Brain microvascular endothelial cell (primary cell): ENCODE data around the gene DGKQ.

Experiments used
- DNase-seq: peaks from one replicate; pipeline ENCODE4 v3.0.0-alpha.2; 2020
- H3K27ac ChIP-seq: fragments of 250-450 bp; sonication (Bioruptor Pico); 2 replicates; pipeline ENCODE4 v1.5.1; 2020; ENCODE audit warnings: mild to moderate bottlenecking, moderate library complexity
- H3K27me3 ChIP-seq: fragments of 250-450 bp; sonication (Bioruptor Pico); replicated peaks from 2 replicates; pipeline ENCODE4 v1.5.1; 2020; ENCODE audit warnings: mild to moderate bottlenecking
- H3K36me3 ChIP-seq: fragments of 250-450 bp; sonication (Bioruptor Pico); replicated peaks from 2 replicates; pipeline ENCODE4 v1.5.1; 2020; ENCODE audit warnings: mild to moderate bottlenecking
- H3K4me3 ChIP-seq: 2 replicates; pipeline ENCODE4 v1.5.1; 2011; ENCODE audit warnings: low read depth, mild to moderate bottlenecking, control low read depth, low read length, moderate library complexity
- CTCF ChIP-seq: IDR thresholded peaks from 2 replicates; pipeline ENCODE4 v1.5.1; 2011; ENCODE audit warnings: low read depth, mild to moderate bottlenecking, moderate library complexity, low read length, control low read depth, inconsistent platforms; ENCODE audit errors: missing control alignments
- in situ Hi-C: cut with HindIII; loops from 2 replicates; pipeline ENCODE4 v1.10.0; 2017; ENCODE audit warnings: low sequenced_read_pairs, low pct_ligation_motif_present

Gene DGKQ

GRCh38 chr4:1006856-1007255 is 33.5 kb upstream of the DGKQ start:
- H3K27me3 ChIP-seq, result peaks cover 43% of the 10 kb centered on the region
- TF ChIP-seq CTCF, result no peak
- no peak overlapping the region for H3K4me3 ChIP-seq
- in situ Hi-C loops, result no loop called here
- H3K27ac ChIP-seq, result no peak overlapping the region
- H3K36me3 ChIP-seq, result no peaks in the 10 kb centered on the region
- DNase-seq, result no peak

GRCh38 chr4:1004557-1005485 is 31.5 kb upstream of the DGKQ start:
- in situ Hi-C loops, result no loop called here
- no peak for DNase-seq
- TF ChIP-seq CTCF, result no peak
- Histone ChIP-seq H3K27me3 (peaks cover 55% of the 10 kb centered on the region), H3K36me3 (no peaks in the 10 kb centered on the region), H3K27ac (no peak overlapping the region), H3K4me3 (no peak overlapping the region)

DNA sequence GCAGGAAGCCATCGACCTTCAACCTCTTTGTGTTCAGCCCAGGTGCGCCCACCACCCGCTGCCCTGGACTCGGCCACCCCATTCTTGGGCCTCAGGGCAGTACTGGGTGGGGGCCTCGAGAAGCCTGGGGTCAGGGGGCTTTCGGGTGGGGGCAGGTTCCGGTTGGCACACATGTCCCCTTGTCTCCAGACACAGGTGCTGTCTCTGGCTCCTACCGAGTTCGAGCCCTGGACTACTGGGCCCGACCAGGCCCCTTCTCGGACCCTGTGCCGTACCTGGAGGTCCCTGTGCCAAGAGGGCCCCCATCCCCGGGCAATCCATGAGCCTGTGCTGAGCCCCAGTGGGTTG is 30.7 kb upstream of the DGKQ start:
- Histone ChIP-seq H3K27me3 (peaks cover 53% of the 10 kb centered on the region), H3K4me3 (no peak overlapping the region), H3K27ac (no peak overlapping the region), H3K36me3 (no peaks in the 10 kb centered on the region)
- in situ Hi-C loops, result no loop called here
- no peak for TF ChIP-seq CTCF
- no peak for DNase-seq

DNA sequence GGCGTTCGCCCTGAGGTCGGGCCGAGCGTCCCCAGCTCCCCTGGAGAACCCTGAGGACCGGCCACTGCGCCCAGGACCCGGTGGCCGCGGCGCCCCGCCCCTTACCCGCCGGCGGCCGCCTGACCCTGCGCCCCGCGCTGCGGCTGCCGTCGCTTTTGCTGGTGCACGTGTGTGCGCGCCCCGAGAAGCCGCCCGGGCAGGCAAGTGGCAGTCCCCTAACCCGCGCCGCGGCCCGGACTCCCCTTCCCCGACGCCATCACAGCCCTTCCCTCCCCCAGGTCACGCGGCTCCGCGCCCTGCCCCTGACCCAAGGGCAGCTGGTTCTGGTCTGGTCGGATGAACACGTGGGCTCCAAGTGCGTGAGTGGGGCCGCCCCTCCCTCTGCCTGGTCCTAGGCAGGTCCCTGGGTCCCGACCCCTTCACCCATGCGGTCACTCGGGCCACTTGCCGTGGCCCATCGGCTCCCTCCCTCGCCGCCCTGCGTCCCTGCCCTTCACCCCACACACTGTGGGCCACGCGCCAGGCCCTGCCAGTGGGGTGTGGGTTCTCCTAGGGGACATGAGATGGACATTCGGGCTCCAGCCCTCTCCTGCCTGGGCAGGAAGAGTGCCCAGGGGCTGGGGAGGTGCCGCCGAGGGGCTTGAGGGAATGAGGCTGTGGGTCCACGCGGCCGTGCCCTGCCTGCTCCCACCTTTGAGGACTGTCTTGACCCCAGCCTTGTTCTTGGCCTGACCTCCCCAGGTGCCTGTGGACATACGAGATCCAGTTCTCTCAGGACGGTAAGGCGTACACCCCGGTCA is 30.1 kb upstream of the DGKQ start:
- in situ Hi-C loops, result no loop called here
- no peak for DNase-seq
- Histone ChIP-seq H3K4me3 (no peak overlapping the region), H3K27ac (no peak overlapping the region), H3K36me3 (no peaks in the 10 kb centered on the region), H3K27me3 (peaks cover 51% of the 10 kb centered on the region)
- TF ChIP-seq CTCF, result no peak

DNA sequence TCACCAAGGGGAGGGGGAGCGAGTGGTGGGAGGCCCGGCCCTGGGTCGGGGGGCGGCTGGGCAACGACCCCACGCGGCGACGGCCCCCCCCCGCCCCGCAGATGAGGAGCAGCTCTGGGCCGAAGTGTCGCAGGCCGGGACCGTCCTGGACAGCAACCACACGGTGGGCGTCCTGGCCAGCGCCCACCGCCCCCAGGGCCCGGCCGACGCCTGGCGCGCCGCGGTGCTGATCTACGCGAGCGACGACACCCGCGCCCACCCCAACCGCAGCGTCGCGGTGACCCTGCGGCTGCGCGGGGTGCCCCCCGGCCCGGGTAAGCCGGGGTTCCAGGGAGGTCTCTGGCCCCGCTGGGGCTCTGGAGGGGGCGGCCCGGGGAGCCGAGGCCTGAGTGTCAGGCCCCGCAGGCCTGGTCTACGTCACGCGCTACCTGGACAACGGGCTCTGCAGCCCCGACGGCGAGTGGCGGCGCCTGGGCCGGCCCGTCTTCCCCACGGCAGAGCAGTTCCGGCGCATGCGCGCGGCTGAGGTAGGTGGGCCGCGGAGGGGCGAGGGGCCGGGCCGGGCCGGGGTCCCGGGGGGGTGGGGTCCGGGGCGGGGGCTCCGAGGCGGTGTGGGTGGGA is 29.4 kb upstream of the DGKQ start:
- Histone ChIP-seq H3K4me3 (no peak overlapping the region), H3K27ac (no peak overlapping the region), H3K27me3 (peaks cover 52% of the 10 kb centered on the region), H3K36me3 (no peaks in the 10 kb centered on the region)
- no peak for TF ChIP-seq CTCF
- no peak for DNase-seq
- in situ Hi-C loops, result no loop called here
